Left cardiac atrium (tissue), 4 donors: ENCODE results near the gene TTC13. TPM values are rescaled to one million over a fixed set of nuclear protein-coding genes. Genes with fewer than 3 reads are reported as not detected.

Experiments used
- ATAC-seq, 2 donors: fragments of 200-7000 bp; cut with Tn5 transposase; one replicate each; pipeline ENCODE4 v1.9.1; 2020; ENCODE audit warnings: mild to moderate bottlenecking in 2 of 2, moderate library complexity in 2 of 2
- DNase-seq: peaks from one replicate; pipeline ENCODE4 v3.0.0-alpha.2; 2020
- intact Hi-C, 2 donors: fragments of 100-400 bp; cut with DNase I; formaldehyde crosslinking; loops; one replicate each; pipeline versions ENCODE4 v1.14.1 to v1.15.1; 2022 to 2023
- total RNA-seq, 2 donors: library from RNA; stranded (reverse); fragmentation: NEBNext Ultra II Directional; extraction: Animal tissue kit (Norgen Biotek cat#: 25700); gene quantifications; one replicate each; pipeline ENCODE4 v1.2.1, GENCODE V29; 2021
- donor health status: DM: no; HTN: yes; CAD: no.
- donor health status: DM: no; HTN: yes; CAD: no; lungs with severe emphysema.
- donor health status: DM: yes; HTN: yes; CAD: no.
- donor health status: Dilated cardiomyopathy.

TTC13 gene
- total RNA-seq, 2 donors from 2014 or later: 9.5 to 9.6 TPM

DNA sequence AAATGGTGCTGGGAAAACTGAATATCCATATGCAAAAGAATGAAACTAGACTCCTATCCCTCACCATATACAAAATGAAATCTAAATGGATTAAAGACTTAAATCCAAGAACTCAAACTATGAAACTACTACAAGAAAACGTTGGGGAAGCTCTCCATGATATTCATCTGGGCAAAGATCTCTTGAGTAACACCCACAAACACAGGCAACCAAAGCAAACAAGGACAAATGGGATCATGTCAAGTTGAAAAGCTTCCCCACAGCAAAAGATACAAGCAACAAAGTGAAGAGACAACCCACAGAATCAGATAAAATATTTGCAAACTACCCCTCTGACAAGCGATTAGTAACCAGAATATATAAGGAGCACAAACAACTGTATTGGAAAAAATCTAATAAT is 13.8 kb downstream of the TTC13 start:
- intact Hi-C loops: no loop called here
- DNase-seq: no peak
- no peak for ATAC-seq

DNA sequence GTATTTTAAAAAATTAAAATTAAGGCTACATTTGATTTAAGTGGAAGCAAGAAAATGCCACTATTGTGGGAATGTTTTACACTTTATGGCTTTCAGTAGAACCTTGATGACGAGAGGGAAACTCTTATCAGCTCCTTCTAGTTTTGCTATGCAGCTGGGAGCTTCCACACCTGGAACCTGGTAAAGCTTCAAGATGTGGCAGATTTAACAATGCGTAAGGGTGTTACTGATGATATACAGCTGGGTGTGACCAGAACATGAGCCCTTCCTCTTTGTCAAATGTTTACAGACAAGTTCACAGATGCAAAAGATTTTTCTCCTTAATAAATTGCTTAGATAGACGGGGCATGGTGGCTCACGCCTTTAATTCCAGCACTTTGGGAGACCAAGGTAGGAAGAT is 20.3 kb downstream of the TTC13 start:
- intact Hi-C loops: no loop called here
- ATAC-seq: no peak
- no peak for DNase-seq

DNA sequence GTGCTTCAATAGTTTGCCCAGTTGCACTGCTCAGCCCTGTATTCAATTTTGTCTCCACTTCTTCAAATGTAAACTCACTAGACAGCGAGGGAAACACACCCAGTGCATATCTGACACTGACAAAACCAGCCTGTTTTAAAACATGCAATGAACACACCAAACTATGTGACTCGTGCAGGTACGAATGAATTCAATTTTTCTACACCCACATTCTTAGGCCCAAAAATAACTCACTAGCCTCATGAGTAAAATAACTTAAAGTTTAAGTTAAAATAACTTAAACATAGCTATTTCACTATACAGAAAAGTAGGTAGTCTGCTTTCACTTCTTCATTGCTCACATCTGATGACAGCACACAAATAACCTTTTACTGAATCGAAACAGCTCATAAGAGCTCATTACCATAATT is 21.1 kb downstream of the TTC13 start:
- DNase-seq (no peak), ATAC-seq (no peak)
- intact Hi-C loops: no loop called here

DNA sequence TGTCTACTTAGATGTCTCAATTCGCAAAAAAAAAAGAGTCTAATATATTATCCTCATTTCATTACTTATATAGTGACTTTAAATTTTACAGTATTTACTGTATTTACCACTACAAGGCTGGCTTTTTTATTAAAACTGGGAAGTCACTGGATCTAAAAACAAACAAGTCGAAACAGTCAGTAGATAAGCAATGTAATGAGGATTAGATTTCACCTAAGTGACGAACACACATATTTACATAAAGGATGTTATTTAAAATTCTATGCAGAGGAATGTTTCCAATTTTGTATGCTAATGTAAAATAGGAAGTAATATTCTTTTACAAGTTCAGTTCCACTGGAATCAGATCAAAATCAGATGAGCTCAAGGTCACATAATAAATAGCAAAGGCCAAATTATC is 28.3 kb downstream of the TTC13 start:
- no peak for DNase-seq
- intact Hi-C loops: no loop called here
- ATAC-seq: no peak

DNA sequence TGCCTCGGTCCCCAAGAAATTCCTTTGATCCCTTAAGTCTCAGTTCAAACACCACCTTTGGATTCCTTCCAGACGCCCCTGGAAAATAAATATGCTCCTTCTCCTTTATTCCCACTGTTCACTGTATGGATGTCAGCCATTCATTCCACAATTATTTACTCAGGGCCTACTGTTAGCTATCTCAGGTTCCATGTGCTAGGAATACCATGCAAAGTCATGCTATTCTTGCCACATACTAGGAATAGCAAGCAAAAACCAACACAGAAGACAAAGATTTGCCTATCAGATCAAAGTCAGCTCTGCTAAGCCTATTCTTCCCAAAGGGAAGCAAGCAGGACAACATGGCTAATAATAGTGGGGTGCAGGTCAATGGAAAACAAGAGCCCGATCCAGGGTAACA is 29.8 kb downstream of the TTC13 start:
- DNase-seq: no peak
- intact Hi-C loops: no loop called here
- no peak for ATAC-seq

DNA sequence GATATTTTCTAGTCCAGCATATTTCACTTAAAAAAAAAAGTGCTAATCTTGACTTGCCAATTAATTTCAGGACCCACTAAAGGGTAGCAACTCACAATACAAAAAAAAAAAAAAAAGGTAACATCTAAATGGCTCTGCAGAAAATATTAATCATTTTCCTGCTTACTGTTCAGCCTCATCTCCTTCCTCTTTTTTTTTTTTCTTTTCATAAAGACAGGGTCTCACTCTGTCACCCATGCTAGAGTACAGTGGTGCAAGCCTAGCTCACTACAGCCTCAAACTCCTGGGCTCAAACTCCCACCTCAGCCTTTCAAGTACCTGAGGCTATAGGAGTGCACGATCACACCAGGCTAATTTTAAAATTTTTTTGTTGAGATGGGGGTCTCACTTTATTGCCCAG is 30.4 kb downstream of the TTC13 start:
- intact Hi-C loops: no loop called here
- DNase-seq (no peak), ATAC-seq (no peak)

DNA sequence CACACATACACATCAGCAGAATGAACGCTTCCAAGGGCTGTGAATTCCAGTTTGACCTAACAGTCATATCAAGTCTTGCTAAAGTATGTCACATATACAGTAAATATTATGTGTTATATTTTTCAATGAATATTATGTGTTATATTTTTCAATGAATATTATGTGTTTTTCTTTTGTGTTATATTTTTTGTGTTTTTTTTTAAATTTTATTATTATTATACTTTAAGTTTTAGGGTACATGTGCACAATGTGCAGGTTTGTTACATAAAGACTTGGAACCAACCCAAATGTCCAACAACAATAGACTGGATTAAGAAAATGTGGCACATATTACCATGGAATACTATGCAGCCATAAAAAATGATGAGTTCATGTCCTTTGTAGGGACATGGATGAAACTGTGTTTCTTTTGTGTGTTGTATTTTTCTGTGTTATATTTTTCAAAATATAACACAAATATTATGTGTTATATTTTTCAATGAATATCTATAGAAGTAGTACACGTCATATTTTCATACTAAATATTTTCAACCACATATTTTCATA is 35.5 kb downstream of the TTC13 start:
- ATAC-seq: no peak
- no peak for DNase-seq
- intact Hi-C loops: no loop called here

DNA sequence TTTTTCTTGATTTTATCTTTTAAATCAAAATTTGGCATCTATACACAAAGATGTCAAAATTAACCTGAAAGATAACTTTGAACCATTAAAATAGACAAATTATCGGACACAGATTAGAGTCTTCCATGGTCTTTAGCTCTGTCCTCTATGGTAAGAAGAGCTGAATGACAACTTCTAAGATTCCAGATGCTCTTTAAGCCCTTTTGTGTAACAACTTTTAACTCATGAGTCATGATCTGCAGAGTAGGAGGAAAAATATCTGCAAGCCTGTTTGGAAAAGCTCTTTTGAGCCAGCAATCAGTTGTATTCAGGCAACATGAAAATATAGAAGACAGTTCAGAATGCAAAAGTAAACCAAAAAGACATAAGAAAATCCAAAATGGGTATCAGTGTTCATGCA is 37.8 kb downstream of the TTC13 start:
- DNase-seq (no peak), ATAC-seq (no peak)
- intact Hi-C loops: no loop called here

DNA sequence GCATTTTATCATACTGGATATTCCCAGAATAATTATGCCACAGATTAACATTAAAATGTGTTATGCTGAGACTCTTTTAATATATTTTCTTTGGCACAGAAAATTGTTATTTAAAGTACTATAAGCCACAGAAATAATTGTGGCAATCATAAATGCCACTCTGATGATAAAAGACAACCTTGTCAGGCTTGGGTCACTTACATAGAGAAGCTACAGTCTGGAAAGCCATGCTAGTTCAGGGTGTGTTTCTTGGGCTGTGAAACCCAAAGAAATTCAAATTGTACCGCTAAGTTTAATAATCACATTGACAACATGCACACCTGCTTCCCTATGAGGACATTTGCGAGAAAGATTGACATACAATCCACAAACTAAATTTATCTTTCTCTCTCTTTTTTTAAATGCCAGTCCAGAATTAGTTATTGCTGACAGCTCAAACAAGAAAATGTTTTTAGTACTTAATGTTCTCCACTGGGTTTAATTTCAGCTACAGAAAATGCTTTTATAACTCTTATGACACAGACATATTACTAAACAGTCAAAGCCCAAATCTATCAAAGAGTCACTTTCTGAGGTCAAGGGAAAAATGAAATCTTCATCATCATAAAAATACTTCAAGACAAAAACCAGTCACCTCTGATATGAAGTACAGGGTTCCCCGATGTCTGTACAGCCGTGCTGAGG is 38.7 kb downstream of the TTC13 start:
- ATAC-seq: no peak
- DNase-seq: no peak
- intact Hi-C loops: no loop called here

DNA sequence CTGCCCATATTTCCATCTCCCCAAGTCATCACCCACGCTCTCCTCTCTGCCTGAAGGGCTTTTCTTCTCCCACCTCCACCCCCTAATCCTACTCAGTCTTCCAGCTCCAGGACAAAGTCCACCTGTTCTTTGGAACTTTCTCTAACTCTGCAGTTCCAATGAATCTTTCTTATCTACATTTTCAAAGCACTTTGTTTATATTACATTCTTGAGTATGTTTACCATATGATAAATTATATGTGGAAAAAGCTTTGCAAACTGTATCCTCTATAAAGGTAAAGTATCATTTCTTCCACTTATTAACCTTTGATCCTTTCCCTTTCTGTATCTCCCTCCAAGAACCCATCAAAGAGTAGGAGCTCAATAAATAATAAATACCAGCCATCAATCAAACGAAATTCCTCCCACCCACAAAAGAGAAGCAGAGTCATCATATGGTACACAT is 39.7 kb downstream of the TTC13 start:
- ATAC-seq (no peak), DNase-seq (no peak)
- intact Hi-C loops: no loop called here

DNA sequence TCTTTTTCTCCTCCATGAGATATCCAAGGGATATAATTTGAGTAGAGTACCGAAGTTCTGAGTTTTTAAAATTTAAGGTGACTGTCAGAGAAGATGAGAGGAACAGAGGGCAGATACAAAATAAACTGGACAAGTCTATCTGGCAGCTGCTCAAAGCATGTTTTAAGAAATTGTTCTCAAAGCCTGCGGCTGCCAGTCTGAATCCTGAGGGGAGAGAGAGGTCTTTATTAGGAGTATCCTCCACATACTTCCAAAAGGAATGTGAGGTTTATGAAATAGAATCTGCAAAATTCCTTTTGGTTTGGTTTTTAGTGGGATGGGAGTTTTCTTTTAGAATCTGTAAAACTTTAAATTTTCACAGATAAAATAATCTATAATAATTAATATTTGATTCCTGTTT is 41.3 kb downstream of the TTC13 start:
- DNase-seq (no peak), ATAC-seq (no peak)
- intact Hi-C loops: no loop called here

DNA sequence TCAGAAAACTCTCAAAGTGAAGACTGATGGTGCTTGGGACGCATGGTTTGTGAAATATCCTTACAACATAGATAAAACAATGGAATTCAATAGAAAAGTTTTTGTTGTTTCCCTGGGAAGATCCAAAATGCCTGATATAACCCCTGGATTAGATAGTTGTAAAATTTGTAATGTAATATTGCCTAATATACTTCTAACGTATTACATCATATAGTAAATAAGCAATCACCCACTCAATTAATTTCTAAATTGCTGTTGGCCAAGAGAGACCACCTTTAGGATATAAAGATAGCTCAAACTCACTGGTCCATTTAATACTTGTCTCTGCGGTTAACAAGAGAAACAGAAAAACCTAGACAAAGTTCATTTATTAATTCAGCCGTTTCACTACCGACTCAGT is 42.2 kb downstream of the TTC13 start:
- DNase-seq (no peak), ATAC-seq (no peak)
- intact Hi-C loops: no loop called here

DNA sequence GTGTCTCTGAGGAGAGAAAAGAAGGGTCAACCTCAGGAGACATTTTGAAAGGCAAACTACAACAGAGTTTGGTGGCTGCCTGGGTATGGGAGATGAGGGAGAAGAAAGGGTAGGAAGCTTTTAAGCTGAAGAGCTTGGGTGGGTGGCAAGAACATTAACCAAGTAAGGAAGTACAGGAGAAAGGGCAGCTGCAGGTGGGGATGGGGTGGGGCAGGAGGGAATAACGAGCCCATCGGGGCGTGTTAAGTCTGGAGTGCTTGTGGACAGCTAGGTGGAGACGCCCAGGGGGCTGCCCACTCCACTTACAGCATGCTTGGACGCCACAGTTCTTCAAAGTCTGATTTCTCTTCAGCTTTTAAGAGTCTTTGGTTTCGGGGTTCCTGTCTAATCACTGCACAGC is 42.8 kb downstream of the TTC13 start:
- ATAC-seq: no peak
- intact Hi-C loops: no loop called here
- no peak for DNase-seq

DNA sequence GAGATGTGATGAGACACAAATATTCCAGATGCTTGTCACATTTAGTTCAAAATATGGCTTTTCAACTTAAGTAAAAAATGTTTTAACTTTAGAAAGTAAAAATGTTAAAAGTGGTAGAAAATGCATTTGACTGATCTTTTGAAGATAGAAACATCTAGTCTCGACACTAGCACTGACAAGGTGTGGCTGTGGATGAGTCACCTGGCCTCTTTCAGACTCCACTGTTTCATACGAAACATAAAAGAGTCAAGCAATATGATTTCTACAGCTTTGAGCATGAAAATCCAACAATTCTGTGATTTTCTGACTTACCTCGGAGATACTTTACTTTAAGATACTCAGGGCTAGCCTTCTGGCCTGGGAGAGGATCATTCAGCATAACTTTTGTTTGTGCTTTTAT is 47.7 kb downstream of the TTC13 start:
- no peak for ATAC-seq
- intact Hi-C loops: no loop called here
- no peak for DNase-seq

DNA sequence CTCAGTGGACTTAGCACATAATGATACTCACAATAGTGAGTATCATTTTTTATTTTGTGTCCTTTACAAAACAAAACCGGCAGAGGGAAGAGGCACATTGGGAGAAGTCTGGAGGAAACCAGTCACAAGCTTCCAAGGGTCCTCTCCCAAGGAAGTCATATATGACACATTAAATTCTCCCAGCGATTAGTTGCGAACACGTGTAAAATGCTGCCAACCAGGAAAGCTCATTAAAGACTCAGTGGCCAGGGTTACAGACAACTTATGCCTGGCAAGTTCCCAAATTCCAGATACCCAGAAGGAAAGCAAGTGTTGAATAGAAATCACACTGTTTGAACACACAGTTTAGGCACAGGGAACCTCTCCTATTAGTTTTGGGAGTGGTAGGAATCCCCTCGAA is 52.5 kb downstream of the TTC13 start:
- intact Hi-C loops: loop anchor here in 1 of 2 donors (10.0 kb wide), 1 partner anchor 289 kb away; no protein-coding TSS in a partner anchor
- DNase-seq (no peak), ATAC-seq (no peak)

DNA sequence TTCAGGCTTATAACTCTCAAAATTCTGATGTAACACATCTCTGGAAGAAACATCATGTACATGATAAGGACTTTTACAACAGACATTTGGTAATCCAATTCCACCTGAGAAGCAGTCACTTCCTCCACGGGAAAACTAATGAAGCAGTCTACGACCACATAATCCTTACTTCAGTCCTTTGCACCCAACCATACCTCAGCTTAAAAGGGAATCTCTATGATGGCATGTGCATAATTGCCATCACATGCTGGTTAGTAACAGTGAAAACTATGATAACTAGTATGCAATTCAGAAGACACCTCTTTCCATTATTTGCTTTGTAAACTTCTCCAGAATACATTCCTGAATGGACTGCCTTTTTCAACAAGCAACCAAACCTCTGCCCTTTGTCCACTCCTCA is 53.1 kb downstream of the TTC13 start:
- ATAC-seq (no peak), DNase-seq (no peak)
- intact Hi-C loops: loop anchor here in 1 of 2 donors (10.0 kb wide), 1 partner anchor 289 kb away; no protein-coding TSS in a partner anchor

DNA sequence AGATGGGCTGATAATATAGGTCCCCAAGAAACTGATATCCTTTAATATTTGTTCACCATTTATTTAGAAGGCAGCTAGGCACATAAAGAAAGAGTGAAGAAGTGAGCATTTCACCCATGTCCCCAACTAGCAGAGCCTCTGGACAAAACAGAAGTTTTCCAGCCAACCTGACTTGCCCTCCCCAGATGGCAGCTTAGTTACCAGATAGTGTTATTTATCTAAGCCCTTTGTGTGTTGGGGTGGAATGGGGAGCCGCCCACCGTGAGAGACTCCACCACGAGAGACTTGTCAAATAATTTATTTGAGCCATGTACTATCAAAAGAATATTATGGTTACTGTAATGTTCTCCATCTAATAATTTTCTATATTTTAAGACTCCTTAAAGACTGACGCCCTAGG is 55.5 kb downstream of the TTC13 start:
- no peak for ATAC-seq
- no peak for DNase-seq
- intact Hi-C loops: loop anchor here in 1 of 2 donors (10.0 kb wide), 1 partner anchor 292 kb away; no protein-coding TSS in a partner anchor

DNA sequence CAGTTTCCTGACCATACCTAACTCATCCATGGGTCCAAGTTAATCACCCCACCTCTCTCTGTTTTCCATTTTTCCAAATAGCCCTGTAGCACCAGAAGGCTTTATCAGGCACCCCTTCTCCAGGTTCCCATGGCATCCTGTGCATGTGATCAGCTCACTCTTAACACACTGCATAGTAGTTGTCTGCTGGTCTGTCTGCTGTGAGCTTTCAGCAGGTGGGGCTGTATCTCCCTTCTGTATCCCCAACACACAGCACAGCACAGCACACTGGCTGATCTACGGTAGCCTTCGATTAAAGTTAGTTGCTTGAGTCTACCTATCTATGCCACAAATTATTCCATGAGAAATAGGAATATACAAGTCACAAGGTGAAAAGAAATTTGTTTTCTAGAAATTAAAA is 56.0 kb downstream of the TTC13 start:
- intact Hi-C loops: loop anchor here in 1 of 2 donors (10.0 kb wide), 1 partner anchor 292 kb away; no protein-coding TSS in a partner anchor
- DNase-seq (no peak), ATAC-seq (no peak)

DNA sequence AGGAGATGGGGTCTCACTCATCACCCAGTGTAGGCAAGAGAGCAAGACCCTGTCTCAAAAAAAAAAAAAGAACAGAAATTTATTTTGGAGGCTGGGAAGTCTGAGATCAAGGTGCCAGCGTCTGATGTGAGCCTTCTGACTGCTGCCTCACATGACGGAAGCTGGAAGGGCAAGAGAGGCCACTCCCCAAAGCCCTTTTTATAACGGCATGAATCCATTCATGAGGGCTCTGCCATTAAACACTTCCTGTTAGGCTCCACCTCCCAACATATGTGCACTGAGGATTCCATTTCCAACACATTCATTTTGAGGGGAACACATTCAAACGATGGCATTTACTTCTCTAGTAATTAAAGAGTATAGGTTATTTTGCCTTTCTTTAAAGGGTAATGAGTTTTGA is 59.5 kb downstream of the TTC13 start:
- intact Hi-C loops: no loop called here
- DNase-seq: no peak
- no peak for ATAC-seq

DNA sequence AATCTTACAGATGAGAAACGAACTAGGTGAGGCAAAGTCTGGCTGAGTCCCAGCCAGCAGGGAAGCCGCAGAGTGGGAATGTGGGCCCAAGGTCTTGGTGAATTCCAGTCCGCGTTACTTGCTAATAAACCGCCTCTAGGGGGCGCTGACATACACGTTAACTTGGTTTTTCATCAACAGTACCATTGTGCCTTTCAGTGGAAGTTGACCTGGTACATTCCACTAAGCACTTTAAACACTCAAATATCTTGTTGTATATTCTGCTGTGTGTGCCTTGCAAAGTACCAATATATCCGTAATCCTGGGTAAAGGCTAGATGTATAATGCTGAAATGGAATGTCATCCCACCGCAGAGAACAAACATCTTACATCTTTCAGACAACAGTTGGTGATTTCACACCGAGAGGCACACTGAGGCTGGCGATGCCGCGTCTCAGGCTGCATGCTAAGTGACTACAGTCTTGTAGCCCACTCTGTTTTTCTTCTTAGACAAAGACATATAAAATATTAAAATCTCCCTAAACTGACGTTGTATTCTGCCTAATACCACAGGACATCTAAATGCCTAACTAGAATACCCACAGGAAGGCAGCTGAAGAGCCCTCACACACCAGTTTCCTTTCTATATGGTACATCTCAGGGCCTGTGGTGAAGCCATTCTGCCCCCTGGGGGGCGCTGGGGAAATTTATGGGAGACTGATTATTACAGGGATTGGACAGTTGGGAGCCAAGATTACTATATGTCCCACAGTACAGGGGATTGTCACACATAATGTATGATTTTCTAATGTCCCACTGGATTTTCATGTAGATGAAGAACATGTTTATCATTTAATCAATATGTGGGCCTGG is 61.2 kb downstream of the TTC13 start:
- intact Hi-C loops: loop anchor here (1.0 to 2.0 kb wide), 3 partner anchors 115 to 293 kb away; no protein-coding TSS in a partner anchor
- DNase-seq (peak; percentile 78), ATAC-seq (peak; percentile 84 to 87)
